Neuronal stem cell (in vitro differentiated cells): ENCODE results near the gene VAMP8.

ENCODE experiments used
- DNase-seq: peaks from one replicate; pipeline ENCODE4 v3.0.0-alpha.2; 2013; ENCODE audit warnings: low spot score
- H2AFZ ChIP-seq: one replicate; pipeline ENCODE4 v1.6.1; 2013; ENCODE audit warnings: mild to moderate bottlenecking, low read length, inconsistent platforms
- H2AK5ac ChIP-seq: 2 replicates; pipeline ENCODE4 v1.6.1; 2013; ENCODE audit warnings: low read depth, mild to moderate bottlenecking, inconsistent platforms, low read length, moderate library complexity, mixed read lengths
- H2BK120ac ChIP-seq: 2 replicates; pipeline ENCODE4 v1.6.1; 2013; ENCODE audit warnings: low read depth, mild to moderate bottlenecking, inconsistent platforms, low read length, moderate library complexity, mixed read lengths
- H2BK12ac ChIP-seq: one replicate; pipeline ENCODE4 v1.6.1; 2013; ENCODE audit warnings: low read length, inconsistent platforms
- H2BK15ac ChIP-seq: 2 replicates; pipeline ENCODE4 v1.6.1; 2013; ENCODE audit warnings: mild to moderate bottlenecking, low read length, inconsistent platforms, mixed read lengths
- H2BK5ac ChIP-seq: one replicate; pipeline ENCODE4 v1.6.1; 2013; ENCODE audit warnings: inconsistent platforms, mild to moderate bottlenecking, low read length, moderate library complexity
- H3K14ac ChIP-seq: one replicate; pipeline ENCODE4 v1.6.1; 2013; ENCODE audit warnings: low read length, inconsistent platforms
- H3K18ac ChIP-seq: 2 replicates; pipeline ENCODE4 v1.6.1; 2013; ENCODE audit warnings: low read length, inconsistent platforms
- H3K23ac ChIP-seq: 2 replicates; pipeline ENCODE4 v1.6.1; 2013; ENCODE audit warnings: low read depth, mild to moderate bottlenecking, mixed read lengths, low read length, inconsistent platforms; ENCODE audit not compliant: poor library complexity
- H3K27ac ChIP-seq: replicated peaks from 3 replicates; pipeline ENCODE4 v1.5.1; 2013; ENCODE audit warnings: low read length, inconsistent platforms
- H3K27me3 ChIP-seq, 3 experiments: 2 replicates each; pipeline ENCODE4 v1.6.1; 2013; ENCODE audit warnings: low read length in 3 of 3, mild to moderate bottlenecking in 2 of 3, inconsistent platforms in 1 of 3, low read depth in 1 of 3, mixed read lengths in 1 of 3, moderate library complexity in 1 of 3; ENCODE audit not compliant: control insufficient read depth in 3 of 3, insufficient read depth in 3 of 3
- H3K36me3 ChIP-seq, 2 donors: replicated peaks in 1 of 2; 2 replicates each; pipeline ENCODE4 v1.6.1; 2013; ENCODE audit warnings: low read length in 2 of 2; ENCODE audit not compliant: control insufficient read depth in 2 of 2, insufficient read depth in 2 of 2
- H3K4ac ChIP-seq: 2 replicates; pipeline ENCODE4 v1.6.1; 2013; ENCODE audit warnings: inconsistent platforms, mild to moderate bottlenecking, low read length, moderate library complexity
- H3K4me1 ChIP-seq, 2 donors: 1 replicate in 1 of 2; 2 replicates in 1 of 2; pipeline ENCODE4 v1.6.1; 2013; ENCODE audit warnings: low read length in 2 of 2, low read depth in 1 of 2; ENCODE audit not compliant: control insufficient read depth in 2 of 2, insufficient read depth in 1 of 2
- H3K4me2 ChIP-seq: one replicate; pipeline ENCODE4 v1.6.1; 2013; ENCODE audit warnings: mild to moderate bottlenecking, low read length, inconsistent platforms; ENCODE audit not compliant: insufficient read depth, poor library complexity, severe bottlenecking
- H3K4me3 ChIP-seq, 2 donors: 2 replicates each; pipeline ENCODE4 v1.5.1; 2013; ENCODE audit warnings: low read length in 2 of 2, mild to moderate bottlenecking in 2 of 2, inconsistent platforms in 1 of 2, moderate library complexity in 1 of 2
- H3K79me1 ChIP-seq: one replicate; pipeline ENCODE4 v1.6.1; 2013; ENCODE audit warnings: low read depth, mild to moderate bottlenecking, inconsistent platforms, low read length, moderate library complexity
- H3K9ac ChIP-seq: one replicate; pipeline ENCODE4 v1.6.1; 2013; ENCODE audit warnings: mild to moderate bottlenecking, low read depth, low read length, inconsistent platforms; ENCODE audit not compliant: poor library complexity
- H3K9me3 ChIP-seq, 2 donors: replicated peaks in 1 of 2; 2 replicates each; pipeline versions ENCODE3 to v1.6.1; 2013; ENCODE audit warnings: low read length in 2 of 2, mild to moderate bottlenecking in 2 of 2, inconsistent platforms in 1 of 2, low read depth in 1 of 2, mixed read lengths in 1 of 2, moderate library complexity in 1 of 2; ENCODE audit not compliant: control insufficient read depth in 2 of 2, insufficient read depth in 1 of 2
- H4K8ac ChIP-seq: one replicate; pipeline ENCODE4 v1.6.1; 2013; ENCODE audit warnings: low read depth, mild to moderate bottlenecking, inconsistent platforms, low read length, moderate library complexity
- H4K91ac ChIP-seq: one replicate; pipeline ENCODE4 v1.6.1; 2013; ENCODE audit warnings: low read length, low read depth, mild to moderate bottlenecking, inconsistent platforms; ENCODE audit not compliant: poor library complexity
- WGBS, 2 donors: extraction: QIAGEN DNeasy Blood & Tissue Kit; methylation state at CpG; one replicate each; pipeline ENCODE4 v1.1.7; 2013; ENCODE audit warnings: missing lambda C conversion rate in 2 of 2, mixed read lengths in 1 of 2; ENCODE audit not compliant: insufficient read length in 2 of 2, insufficient replicate concordance in 1 of 2; ENCODE audit errors: extremely low coverage in 2 of 2; 5-methylcytosine and 5-hydroxymethylcytosine counted together

Gene VAMP8

GRCh38 chr2:85589181-85589580, 11.8 kb downstream of the VAMP8 start:
- peaks cover 0 to 17% (median 0%) of the 10 kb centered on the region in 3 experiments for H3K27me3 ChIP-seq
- H4K8ac ChIP-seq = no peak overlapping the region
- no peak overlapping the region for H2BK5ac ChIP-seq
- peaks cover 0 to 2% of the 10 kb centered on the region in 2 donors for H3K9me3 ChIP-seq
- H3K79me1 ChIP-seq = no peaks in the 10 kb centered on the region
- H3K36me3 ChIP-seq = no peaks in the 10 kb centered on the region
- no peak overlapping the region for H3K9ac ChIP-seq
- no peak overlapping the region for H3K18ac ChIP-seq
- peaks cover 6 to 18% of the 10 kb centered on the region in 2 donors for H3K4me1 ChIP-seq
- no peak overlapping the region for H3K4me2 ChIP-seq
- no peak overlapping the region for H2AFZ ChIP-seq
- no peak overlapping the region for H4K91ac ChIP-seq
- H3K27ac ChIP-seq = no peak overlapping the region
- no peak overlapping the region for H3K4me3 ChIP-seq
- H2AK5ac ChIP-seq = no peak overlapping the region
- H2BK12ac ChIP-seq = no peak overlapping the region
- no peak overlapping the region for H2BK15ac ChIP-seq
- DNase-seq = no peak
- no peak overlapping the region for H2BK120ac ChIP-seq
- no CpG with 5 or more reads among the region's 4 CpGs for WGBS, 2 donors
- no peak overlapping the region for H3K14ac ChIP-seq
- H3K4ac ChIP-seq = no peak overlapping the region
- H3K23ac ChIP-seq = no peak overlapping the region

- WGBS, 2 donors = no CpG with 5 or more reads among the region's 7 CpGs
- H3K4ac ChIP-seq = no peak overlapping the region
- no peak overlapping the region for H3K9ac ChIP-seq
- H2BK15ac ChIP-seq = no peak overlapping the region
- H3K23ac ChIP-seq = no peak overlapping the region
- no peak overlapping the region for H2BK120ac ChIP-seq
- no peaks in the 10 kb centered on the region for H3K79me1 ChIP-seq
- H3K4me3 ChIP-seq = no peak overlapping the region
- H3K36me3 ChIP-seq = no peaks in the 10 kb centered on the region
- no peak overlapping the region for H4K91ac ChIP-seq
- no peak overlapping the region for H4K8ac ChIP-seq
- peaks cover 5 to 22% of the 10 kb centered on the region in 2 donors for H3K4me1 ChIP-seq
- H3K27ac ChIP-seq = no peak overlapping the region
- peak overlapping the region; percentile 71 for H2AFZ ChIP-seq
- H3K27me3 ChIP-seq = peaks cover 0 to 8% (median 0%) of the 10 kb centered on the region in 3 experiments
- H3K14ac ChIP-seq = no peak overlapping the region
- H2AK5ac ChIP-seq = no peak overlapping the region
- H3K4me2 ChIP-seq = no peak overlapping the region
- H2BK5ac ChIP-seq = no peak overlapping the region
- peaks cover 0 to 2% of the 10 kb centered on the region in 2 donors for H3K9me3 ChIP-seq
- H2BK12ac ChIP-seq = no peak overlapping the region
- DNase-seq = no peak
- no peak overlapping the region for H3K18ac ChIP-seq
Observed at GRCh38 chr2:85589982-85590791, 12.8 kb downstream of the VAMP8 start.

- Histone ChIP-seq H4K8ac (no peak overlapping the region), H3K4me1 (peaks cover 4 to 15% of the 10 kb centered on the region in 2 donors), H3K27ac (no peak overlapping the region), H3K79me1 (peaks cover 2% of the 10 kb centered on the region), H2AK5ac (no peak overlapping the region), H4K91ac (no peak overlapping the region), H3K4me2 (no peak overlapping the region), H3K36me3 (no peaks in the 10 kb centered on the region), H3K14ac (no peak overlapping the region), H3K27me3 (peaks cover 0 to 3% (median 0%) of the 10 kb centered on the region in 3 experiments), H2BK5ac (no peak overlapping the region), H3K23ac (no peak overlapping the region), H3K4ac (no peak overlapping the region), H2BK12ac (no peak overlapping the region), H2AFZ (peak overlapping the region; percentile 71), H3K18ac (no peak overlapping the region), H2BK120ac (no peak overlapping the region), H3K9ac (no peak overlapping the region), H2BK15ac (no peak overlapping the region), H3K9me3 (peaks cover 0 to 2% of the 10 kb centered on the region in 2 donors), H3K4me3 (no peak overlapping the region)
- no CpG with 5 or more reads among the region's 2 CpGs for WGBS, 2 donors
- DNase-seq = no peak
Observed at GRCh38 chr2:85590950-85591349, 13.6 kb downstream of the VAMP8 start.

- H2BK15ac ChIP-seq = no peak overlapping the region
- peaks cover 0 to 3% (median 0%) of the 10 kb centered on the region in 3 experiments for H3K27me3 ChIP-seq
- WGBS, 2 donors = no CpG with 5 or more reads among the region's 12 CpGs
- H3K36me3 ChIP-seq = peaks cover 1 to 2% of the 10 kb centered on the region in 2 donors
- H3K4me1 ChIP-seq = peaks cover 8 to 18% of the 10 kb centered on the region in 2 donors
- no peak overlapping the region for H2BK12ac ChIP-seq
- no peak overlapping the region for H3K4me2 ChIP-seq
- H3K27ac ChIP-seq = no peak overlapping the region
- H2BK5ac ChIP-seq = no peak overlapping the region
- no peak overlapping the region for H2BK120ac ChIP-seq
- H3K9me3 ChIP-seq = peaks cover 0 to 2% of the 10 kb centered on the region in 2 donors
- H2AFZ ChIP-seq = no peak overlapping the region
- H3K23ac ChIP-seq = no peak overlapping the region
- peak overlapping the region; percentile 82 for H2AK5ac ChIP-seq
- DNase-seq = no peak
- H3K4ac ChIP-seq = no peak overlapping the region
- no peak overlapping the region for H3K4me3 ChIP-seq
- H4K91ac ChIP-seq = no peak overlapping the region
- H3K14ac ChIP-seq = no peak overlapping the region
- no peak overlapping the region for H4K8ac ChIP-seq
- no peak overlapping the region for H3K18ac ChIP-seq
- H3K9ac ChIP-seq = peak overlapping the region; percentile 7
- peaks cover 3% of the 10 kb centered on the region for H3K79me1 ChIP-seq
Observed at GRCh38 chr2:85591563-85591962, 14.2 kb downstream of the VAMP8 start.
